ENCODE data around the gene ZBTB7C.

Gene ZBTB7C

DNA sequence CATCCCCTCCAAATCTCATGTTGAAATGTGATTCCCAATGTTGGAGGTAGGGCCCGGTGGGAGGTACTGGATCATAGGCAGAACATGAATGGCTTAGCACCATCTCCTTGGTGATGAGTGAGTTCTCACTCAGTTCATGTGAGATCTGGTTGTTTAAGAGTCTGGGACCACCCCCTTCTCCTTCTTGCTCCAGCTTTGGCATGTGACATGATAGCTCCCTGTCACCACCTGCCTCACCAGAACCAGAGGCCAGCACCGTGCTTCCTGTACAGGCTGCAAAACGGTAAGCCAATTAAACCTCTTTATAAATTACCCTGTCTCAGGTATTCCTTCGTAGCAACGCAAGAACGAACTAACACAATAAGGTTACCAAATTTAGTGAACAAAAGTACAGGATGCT, 95.4 kb downstream of the ZBTB7C start:
- no peak for DNase-seq (ENCODE audit: low read depth)
- no peak overlapping the region for H3K4me3 ChIP-seq (ENCODE audit: low read length)
- TF ChIP-seq, protein P1, sequence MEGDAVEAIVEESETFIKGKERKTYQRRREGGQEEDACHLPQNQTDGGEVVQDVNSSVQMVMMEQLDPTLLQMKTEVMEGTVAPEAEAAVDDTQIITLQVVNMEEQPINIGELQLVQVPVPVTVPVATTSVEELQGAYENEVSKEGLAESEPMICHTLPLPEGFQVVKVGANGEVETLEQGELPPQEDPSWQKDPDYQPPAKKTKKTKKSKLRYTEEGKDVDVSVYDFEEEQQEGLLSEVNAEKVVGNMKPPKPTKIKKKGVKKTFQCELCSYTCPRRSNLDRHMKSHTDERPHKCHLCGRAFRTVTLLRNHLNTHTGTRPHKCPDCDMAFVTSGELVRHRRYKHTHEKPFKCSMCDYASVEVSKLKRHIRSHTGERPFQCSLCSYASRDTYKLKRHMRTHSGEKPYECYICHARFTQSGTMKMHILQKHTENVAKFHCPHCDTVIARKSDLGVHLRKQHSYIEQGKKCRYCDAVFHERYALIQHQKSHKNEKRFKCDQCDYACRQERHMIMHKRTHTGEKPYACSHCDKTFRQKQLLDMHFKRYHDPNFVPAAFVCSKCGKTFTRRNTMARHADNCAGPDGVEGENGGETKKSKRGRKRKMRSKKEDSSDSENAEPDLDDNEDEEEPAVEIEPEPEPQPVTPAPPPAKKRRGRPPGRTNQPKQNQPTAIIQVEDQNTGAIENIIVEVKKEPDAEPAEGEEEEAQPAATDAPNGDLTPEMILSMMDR (conservative IDR thresholded peaks at IDR 0.05; ENCODE audit: low read length), result no peak

DNA sequence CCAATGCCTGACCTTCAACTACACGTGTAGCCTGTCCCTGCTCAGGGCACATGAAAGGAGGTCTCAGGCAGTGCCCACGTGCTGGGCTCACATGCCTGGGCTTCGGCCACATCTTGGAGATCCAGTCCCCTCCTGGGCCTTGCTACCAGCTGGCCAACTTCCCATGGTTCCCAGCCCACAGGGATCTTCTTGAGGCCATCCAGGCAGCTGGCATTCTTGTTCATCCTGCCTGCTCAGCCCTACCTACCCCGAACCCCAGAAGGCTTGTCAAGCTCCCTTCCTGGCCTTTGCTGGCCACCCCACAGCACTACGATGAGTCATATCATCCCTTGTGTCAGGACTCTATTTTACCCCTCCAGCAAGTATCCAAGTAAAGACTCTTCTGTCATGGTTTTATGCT, 97.1 kb downstream of the ZBTB7C start:
- TF ChIP-seq, protein P1 (conservative IDR thresholded peaks at IDR 0.05; ENCODE audit: low read length), result no peak
- no peak for DNase-seq (ENCODE audit: low read depth)
- H3K4me3 ChIP-seq (ENCODE audit: low read length), result no peak overlapping the region

DNA sequence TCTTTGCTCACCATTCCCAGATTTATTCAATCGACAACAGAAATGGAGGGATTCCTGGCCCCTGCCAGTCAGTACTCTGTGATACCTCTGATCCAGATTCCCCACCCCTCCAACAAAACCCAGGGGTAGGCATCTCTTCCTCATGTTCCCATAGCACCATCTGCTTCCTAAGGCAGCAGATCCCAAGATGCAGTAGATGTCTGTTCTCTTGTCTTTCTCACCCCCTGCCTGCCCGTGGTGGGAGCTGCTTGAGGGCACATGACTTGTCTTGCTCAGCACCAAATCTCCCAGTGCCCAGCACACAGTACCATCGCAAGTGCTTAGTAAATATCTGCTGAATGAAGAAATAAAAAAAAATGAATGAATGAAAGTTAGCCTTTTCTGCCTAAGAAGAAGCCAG, 98.2 kb downstream of the ZBTB7C start:
- TF ChIP-seq, protein P1 (conservative IDR thresholded peaks at IDR 0.05; ENCODE audit: low read length), result no peak
- no peak overlapping the region for H3K4me3 ChIP-seq (ENCODE audit: low read length)
- DNase-seq (ENCODE audit: low read depth), result no peak

DNA sequence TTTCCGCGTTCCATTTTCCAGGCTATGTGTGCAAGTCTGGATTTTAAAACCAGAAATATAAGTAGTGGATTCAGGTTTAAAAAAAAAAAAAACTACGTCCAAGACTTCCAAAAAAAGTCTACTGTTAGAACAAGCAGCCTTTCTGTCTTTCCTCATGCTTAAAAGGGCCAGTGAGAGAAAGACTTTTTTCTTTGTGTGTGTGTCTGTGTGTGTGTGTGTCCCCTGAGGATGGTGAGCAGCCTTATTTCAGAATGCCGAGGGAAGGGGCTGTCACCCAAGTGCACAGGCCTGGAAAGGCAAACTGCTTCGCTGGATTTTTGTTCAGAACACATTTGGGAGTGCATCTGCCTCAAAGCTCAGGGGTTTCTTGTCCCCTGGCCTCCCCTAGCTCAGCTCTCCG, 98.8 kb downstream of the ZBTB7C start:
- H3K4me3 ChIP-seq (ENCODE audit: low read length), result no peak overlapping the region
- no peak for DNase-seq (ENCODE audit: low read depth)
- TF ChIP-seq, protein P1 (conservative IDR thresholded peaks at IDR 0.05; ENCODE audit: low read length), result no peak

DNA sequence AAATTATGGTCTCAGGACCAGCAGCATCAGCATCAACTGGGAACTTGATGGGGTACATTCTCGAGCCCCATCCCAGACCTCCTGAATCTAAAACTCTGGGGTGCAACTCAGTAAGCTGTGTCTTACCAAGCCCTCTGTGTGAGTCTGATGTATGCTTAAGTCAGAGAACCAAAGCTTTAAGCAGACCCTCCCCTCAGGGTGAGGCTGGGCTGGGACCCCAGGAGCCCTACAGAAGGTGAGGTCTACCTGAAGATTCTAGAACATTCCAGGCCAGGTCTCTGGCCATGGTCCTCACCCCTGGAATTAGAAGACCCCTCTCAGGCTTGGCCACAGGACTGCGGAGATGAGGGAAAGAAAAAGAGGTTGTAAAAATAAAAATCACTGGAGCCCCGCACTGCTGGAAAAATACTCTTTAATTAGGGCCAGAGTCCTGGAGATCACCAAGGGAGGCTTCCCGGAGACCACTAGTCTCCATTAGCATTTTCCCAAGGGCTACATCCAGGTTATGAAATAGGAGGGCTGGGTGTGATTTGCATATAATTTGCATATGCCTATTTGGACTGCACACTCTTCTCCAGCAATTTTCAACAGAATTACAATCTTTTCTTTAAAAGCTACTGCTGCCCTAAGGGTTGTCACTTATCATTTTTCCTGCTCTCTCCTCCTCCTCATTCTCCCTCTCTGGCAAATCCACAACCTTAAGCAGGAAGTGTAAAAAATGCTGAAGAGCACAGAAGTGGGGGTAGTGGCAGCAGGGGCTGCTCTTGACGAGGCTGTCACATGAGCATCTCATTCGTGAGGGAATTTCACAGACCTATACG, 100.2 kb downstream of the ZBTB7C start:
- DNase-seq (ENCODE audit: low read depth), result no peak
- H3K4me3 ChIP-seq (ENCODE audit: low read length), result no peak overlapping the region
- TF ChIP-seq, protein P1 (conservative IDR thresholded peaks at IDR 0.05; ENCODE audit: low read length), result no peak

DNA sequence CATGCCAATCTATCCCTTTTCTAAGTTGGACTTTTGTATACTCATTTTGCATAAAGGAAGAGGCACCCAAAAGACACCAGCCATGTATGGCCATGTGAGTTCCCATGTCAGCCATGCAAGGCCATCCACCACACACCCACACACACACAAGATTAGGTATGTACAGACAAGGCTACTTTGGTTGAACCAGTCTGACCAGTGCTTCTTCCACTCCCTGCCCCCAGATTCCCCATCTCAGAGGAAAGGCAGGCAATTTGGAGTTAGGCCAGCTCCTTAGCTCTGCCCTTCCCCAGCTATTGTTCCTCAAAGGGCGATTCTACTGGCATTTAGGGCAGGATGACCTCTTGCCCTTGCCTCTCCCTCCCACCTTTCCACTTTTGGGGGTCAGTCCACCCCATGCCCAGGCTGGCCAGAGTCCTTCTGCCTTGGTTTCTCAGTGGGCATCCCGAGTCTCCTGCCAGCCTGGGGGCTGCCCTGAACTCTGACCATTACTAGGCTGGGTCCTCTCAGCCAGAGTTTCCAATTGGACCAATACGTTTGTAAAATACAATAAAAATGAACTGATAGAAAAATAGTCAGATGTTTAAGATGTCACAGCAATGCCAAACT, 101.1 kb downstream of the ZBTB7C start:
- TF ChIP-seq, protein P1 (conservative IDR thresholded peaks at IDR 0.05; ENCODE audit: low read length), result no peak
- DNase-seq (ENCODE audit: low read depth), result no peak
- no peak overlapping the region for H3K4me3 ChIP-seq (ENCODE audit: low read length)

DNA sequence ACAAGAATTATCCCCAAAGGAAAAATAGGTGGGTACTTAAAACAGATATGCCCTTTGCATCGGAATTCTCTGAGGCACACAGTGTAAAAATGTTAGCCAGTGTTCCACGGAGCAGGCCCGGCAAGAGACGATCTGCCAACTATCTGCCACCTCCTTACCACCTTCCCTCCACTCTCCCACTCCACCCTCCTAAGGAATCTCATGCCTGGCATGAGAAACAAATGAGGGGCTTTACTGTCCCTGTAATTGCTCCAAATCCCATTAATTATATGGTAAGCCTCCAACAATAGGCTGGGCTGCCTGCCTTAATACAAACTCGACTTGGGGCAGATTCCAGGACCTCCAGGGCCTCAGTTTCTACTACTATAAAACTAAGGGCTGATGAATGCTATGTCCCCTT, 102.3 kb downstream of the ZBTB7C start:
- no peak overlapping the region for H3K4me3 ChIP-seq (ENCODE audit: low read length)
- TF ChIP-seq, protein P1 (conservative IDR thresholded peaks at IDR 0.05; ENCODE audit: low read length), result no peak
- DNase-seq (ENCODE audit: low read depth), result no peak

All from AG10803 (cell line).